ENCODE measurements around the gene ST7.
A peak's percentile ranks its signal among the peaks of the same experiment; 100 is the strongest.
"Not testable (repeated sequence)": the region's sequence is repeated elsewhere in the genome, so short reads cannot be mapped to it uniquely, and the experiment has no call there.

Gene ST7

GRCh38 chr7:117243390-117243789, 290.1 kb downstream of the ST7 start:
- no peak for DNase-seq

GRCh38 chr7:117245703-117246102, 292.4 kb downstream of the ST7 start:
- DNase-seq = not testable (repeated sequence)

DNA sequence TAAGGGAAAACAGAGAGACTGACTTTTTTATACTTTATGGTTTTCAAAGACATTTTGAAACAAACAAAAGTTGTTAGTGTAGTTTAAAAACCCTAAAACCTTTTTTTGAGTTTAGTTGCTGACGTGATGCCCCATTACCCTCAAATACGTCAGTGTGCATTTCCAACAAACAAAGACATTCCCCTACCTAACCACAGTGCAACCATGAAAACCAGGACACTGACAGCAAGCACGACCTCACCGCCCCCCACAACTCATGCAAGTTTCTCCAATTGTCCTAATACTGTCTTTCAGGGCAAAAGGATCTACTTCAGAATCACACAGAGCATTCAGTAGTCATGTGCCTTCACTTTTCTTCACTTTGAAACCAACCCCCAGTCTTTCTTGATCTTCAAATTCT, 294.5 kb downstream of the ST7 start:
- no peak for DNase-seq

- no peak for DNase-seq
Observed at GRCh38 chr7:117248829-117249228, 295.5 kb downstream of the ST7 start.

- peak; percentile 42 for DNase-seq
Observed at GRCh38 chr7:117249696-117250095, 296.4 kb downstream of the ST7 start.

DNA sequence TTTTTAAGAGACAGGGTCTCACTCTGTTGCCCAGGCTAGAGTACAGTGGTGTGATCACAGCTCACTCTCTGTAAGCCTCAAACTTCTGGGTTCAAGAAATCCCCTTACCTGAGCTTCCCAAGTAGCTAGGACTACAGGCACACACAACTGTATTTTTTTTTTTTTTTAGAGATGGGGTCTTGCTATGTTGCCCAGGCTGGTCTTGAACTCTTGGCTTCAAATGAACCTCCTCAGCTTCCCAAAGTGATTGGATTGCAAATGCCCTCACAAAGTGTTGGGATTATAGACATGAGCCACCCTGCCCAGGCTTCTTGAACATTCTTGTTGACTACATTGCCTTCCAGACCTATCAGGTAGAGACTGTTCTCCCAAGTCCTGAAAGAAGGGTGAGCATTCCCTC, 296.9 kb downstream of the ST7 start:
- DNase-seq = no peak

GRCh38 chr7:117250801-117251200, 297.5 kb downstream of the ST7 start:
- no peak for DNase-seq

DNA sequence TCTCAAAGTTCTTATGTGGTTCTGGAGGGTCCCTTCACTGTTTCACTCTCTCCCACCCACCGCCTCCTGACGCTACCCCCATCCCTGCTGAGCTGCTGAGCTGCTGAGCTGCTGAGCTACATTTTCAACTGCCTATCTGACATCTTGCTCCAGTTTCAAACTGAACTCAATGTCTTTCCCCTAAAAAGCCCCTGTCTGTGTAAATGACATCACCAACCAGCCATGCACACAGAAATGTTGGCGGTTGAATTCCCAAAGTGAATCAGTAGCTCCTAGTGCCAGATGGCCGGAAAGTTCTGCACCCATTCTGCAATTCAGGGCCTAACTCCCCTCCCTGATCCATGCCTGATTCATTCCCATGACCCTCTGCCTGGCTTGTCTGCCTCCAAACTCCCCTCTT, 298.4 kb downstream of the ST7 start:
- DNase-seq = no peak

GRCh38 chr7:117259615-117260014, 306.3 kb downstream of the ST7 start:
- no peak for DNase-seq

DNA sequence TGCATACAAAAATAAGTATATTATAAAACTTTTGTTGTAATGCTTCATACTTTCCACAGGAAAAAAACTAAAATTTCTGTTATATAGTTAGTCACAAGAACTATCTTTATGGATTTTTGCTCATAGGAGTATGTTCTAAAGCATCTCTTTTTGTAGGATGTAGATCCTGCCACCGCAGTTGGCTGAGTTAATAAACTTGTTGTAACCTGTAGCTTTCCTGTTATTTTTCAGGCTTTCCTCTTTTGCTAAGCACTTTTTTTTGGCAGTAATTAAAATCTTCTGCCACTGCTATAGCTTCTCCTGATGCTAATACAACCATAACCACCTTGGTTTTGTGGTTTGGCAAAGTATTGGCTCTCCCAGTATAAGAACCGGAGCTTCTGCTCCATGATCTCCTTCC, 309.2 kb downstream of the ST7 start:
- no peak for DNase-seq

- no peak for DNase-seq
Observed at GRCh38 chr7:117264716-117265115, 311.4 kb downstream of the ST7 start.

DNA sequence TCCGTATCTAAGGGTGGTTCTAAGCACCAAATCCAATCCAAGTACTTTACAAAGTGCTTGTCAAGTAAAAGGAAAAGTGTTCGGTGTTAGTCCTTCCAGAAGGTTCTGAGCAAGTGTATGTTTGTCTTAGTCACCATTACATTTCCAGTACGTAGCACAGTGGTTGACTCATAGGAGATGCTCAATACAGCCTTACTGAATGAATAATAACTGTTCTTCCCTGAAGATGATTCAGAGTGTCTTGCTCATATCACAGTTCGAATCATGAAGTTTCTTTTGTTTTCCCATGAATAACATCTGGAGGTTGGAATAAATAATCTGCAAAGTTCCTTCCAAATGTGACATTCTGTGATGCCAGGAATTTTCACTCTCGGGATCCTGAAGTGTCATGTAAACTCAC, 316.1 kb downstream of the ST7 start:
- peak; percentile 36 for DNase-seq

DNA sequence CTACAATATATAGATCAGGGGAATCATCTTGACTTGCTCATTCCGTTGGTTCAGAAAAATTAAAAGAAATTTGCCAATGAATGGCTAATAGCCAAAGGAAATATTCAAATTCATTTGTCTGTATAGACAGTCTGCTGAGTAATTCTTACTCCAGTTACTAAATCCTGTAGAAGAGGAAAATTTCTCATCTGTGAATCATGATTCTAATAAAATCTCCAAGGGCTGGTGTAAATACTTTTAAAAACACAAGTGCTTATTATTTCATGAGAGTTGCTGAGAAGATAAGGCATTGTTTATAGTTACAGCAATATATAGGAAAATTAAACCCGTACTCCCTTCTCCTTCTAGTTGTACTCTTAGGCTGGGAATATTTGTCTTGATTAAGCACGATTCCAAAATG, 316.6 kb downstream of the ST7 start:
- DNase-seq = no peak

DNA sequence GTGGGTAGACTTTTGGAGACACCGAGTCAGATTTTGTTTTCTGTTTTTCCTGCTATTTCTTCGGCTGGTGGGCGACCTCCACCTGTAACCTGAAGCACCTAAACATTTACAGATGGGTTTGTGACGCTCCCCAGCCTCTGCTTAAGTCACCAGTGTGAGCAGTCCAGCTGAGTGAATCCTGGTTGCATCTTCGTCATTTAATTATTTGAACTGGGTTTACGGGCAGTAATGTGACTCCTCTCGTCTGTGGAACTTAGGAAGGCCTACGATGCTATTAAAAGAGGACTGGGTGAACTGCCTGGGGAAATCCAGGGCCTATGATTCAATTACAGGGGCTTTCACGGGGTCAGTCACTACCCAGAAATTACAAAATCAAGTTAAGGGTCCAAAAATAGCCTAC, 317.1 kb downstream of the ST7 start:
- DNase-seq = no peak

DNA sequence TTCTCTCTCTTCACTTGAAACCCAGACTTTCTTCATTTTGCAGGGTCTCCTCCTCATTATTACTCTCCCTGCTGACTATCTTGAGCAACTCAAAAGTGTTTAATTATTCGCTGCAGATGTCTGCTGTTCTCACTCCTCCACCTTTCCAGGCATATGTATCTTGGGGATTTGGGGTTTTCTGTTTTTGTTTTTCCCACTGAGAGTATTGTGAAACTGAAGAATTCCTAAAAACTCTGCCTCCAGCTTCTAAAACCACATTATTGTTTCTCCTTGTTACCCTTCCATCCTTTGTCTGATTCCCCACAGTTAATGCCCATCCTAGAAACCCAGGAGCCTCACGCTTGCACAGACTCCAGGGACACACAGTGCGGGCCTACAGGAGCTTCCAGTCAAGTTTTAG, 318.3 kb downstream of the ST7 start:
- no peak for DNase-seq

DNA sequence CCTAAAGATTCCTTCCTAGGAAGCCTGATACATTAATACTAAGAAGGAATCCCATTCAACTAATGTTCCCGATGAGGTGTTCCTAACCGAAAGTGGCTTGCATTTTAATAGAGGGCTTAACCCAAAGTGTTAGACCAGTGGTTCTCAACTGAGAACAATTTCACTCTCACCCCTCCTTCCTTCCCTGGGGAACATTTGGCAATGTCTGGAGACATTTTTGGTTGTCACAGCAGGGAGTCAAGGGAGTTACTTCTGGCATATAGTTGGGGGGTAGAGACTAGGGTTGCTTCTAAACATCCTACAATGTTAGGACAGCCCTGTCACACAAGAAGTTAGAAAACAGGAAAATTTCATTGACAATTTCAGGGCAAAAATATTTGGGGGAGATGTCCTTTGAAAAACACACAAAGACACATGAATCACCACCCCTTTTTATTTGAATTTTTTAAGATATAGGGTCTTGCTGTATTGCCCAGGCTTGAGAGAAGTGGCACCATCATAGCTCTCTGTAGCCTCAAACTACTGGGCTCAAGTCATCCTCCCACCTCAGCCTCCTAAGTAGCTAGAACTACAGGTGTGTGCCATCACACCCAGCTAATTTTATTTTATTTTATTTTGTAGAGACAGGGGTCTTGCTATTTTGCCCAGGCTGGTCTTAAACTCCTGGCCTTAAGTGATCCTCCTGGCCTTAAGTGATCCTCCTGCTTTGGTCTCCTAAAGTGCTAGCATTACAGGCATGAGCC, 318.9 kb downstream of the ST7 start:
- no peak for DNase-seq

GRCh38 chr7:117273325-117273724, 320.0 kb downstream of the ST7 start:
- no peak for DNase-seq

- DNase-seq = peak; percentile 99
Observed at GRCh38 chr7:117273814-117274225, 320.5 kb downstream of the ST7 start.

DNA sequence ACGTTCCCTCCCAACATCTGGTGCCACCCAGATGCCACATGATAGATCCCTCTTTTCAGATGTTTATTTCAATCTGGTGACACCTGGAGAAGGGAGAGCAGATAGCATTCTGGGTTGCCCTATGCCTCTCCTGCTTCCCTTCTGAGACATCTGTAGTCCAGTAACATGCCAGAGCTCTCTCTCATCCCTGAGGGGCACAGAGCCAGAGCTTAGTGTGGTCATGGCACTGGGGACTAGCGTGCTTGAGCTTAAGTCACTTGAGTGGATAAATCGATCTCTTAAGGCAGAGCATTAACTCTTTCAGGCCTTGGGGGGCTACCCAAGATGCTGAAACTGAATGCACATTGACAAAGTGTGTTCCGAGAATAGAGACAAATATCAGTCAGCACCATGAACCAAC, 321.6 kb downstream of the ST7 start:
- DNase-seq = peak; percentile 71

GRCh38 chr7:117277576-117277975, 324.3 kb downstream of the ST7 start:
- DNase-seq = no peak

- no peak for DNase-seq
Observed at GRCh38 chr7:117278040-117278439, 324.7 kb downstream of the ST7 start.

DNA sequence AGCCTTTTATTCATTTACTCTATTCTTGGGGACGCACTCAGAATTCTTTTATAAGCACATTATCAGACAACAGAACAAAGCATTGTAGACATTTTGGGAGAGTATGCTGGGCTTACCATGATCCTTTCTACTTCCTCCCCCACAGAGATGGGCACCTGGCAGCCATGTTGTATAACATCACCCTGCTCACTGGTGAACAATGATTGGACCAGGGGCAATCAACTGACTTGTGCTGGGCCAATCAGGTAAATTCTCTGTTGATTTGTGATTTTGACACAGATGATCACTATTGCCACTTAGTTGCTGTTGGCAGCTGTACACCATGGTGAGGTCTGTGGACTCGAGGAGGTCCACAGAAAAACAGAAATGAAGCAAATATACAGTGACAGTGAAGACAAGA, 325.9 kb downstream of the ST7 start:
- DNase-seq = no peak

Measured in DMS79 treated with DMSO at 0.1 percent for 48 hours (cell line).